HG02981 (cell line): ENCODE data around the gene DDX17.

ENCODE experiments used
- ATAC-seq: cut with Tn5 transposase; IDR thresholded peaks from one replicate; pipeline ENCODE4 v1.9.1; 2021; ENCODE audit warnings: mild to moderate bottlenecking, moderate library complexity; ENCODE audit not compliant: unreplicated experiment

DDX17 gene

DNA sequence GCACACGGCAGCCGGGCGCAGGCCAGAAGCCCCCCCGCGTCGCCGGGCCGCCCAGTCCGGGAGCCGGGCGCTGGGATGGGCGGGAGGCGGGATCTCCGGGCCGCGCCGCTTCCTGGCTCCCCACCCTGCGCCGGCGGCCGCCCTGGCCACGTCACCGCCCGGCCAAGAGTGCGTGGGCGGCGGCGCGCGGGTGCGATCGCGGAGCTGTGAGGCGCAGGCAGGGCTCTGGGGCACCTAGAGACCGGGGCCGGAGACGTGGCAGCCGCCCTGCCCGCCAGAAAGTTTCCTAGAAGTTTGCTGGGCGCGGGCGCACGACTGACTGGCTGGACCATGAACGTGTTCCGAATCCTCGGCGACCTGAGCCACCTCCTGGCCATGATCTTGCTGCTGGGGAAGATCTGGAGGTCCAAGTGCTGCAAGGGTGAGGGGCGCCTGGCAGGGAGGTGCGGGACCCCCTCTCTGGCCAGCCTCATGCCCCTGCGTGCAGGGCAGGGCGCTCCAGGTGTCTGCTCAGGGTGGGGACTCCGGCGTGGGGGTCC lies 38.1 kb downstream of the DDX17 start, which contains the start of gene KDELR3:
Gene KDELR3, plus strand, starts transcription at position 193 of the 539 bp plus-strand sequence. Its CDS starts 138 bp downstream, at position 331.
- no peak for ATAC-seq

DNA sequence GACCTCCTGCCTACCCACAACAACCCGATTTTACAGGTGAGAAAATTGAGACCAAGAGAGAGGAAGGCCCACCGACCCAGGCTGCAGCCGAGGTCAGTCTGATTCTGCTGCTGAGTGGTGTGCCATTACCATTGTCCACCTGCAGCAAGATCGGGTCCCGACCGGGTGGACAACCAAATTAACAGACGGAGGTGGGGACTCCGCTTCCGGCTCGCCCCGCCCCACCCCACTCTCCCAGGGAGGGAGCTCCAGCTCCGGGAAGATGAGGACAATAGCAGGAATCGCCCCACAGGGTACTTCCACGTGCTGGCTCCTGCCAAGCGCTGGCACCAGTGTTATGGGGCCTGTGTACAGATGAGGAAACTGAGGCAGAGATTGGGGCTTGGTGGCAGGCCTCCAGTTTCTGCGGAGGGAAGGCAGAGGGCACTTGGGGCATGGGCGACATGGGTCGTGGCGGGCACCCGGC lies 38.6 kb downstream of the DDX17 start:
- no peak for ATAC-seq

DNA sequence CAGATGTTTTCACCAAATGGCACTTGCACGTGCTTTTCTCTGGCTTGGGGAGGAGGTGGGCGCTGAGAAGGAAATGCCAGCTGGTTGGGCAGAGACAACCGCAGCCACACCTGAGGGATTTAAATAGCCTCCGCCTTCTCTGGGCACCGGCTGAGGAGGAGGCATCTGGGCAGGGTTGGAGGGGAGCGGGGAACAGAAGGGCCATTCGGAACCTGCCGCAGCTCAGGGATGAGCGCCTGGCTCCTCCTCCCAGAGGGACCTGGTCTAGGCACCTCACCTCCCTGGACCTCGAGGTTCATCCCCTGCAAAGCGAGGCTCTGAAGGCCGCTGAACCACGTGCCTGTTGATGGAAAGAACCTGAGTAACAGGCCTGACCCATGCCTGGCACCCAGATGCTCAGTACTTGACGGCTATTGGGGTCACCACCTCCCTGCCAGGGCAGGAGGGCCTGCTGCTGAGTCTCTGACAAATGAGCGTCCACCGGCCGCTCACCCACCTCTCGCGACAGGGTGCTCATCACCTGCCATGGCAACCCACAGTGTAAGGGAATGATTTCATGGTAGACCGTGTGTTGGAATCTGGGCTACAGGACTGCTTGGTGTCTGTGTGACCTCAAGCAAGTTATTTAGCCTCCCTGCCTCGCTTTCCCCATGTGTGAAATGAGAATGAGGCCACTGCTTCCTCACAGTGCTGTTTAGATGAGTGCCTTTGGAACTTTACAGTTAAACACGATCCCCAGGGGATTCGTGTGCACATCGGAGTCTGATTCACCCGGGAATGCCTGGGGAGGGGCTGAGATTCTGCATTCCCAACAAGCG lies 40.2 kb downstream of the DDX17 start:
- ATAC-seq = no peak

- ATAC-seq = no peak
These were observed 41.0 kb downstream of the DDX17 start for GRCh38 chr22:38464992-38465672.

GRCh38 chr22:38462960-38463784 lies 42.9 kb downstream of the DDX17 start:
- ATAC-seq = no peak

GRCh38 chr22:38461414-38462081 lies 44.6 kb downstream of the DDX17 start:
- ATAC-seq = no peak

- no peak for ATAC-seq
These were observed 45.1 kb downstream of the DDX17 start for GRCh38 chr22:38461057-38461413.

DNA sequence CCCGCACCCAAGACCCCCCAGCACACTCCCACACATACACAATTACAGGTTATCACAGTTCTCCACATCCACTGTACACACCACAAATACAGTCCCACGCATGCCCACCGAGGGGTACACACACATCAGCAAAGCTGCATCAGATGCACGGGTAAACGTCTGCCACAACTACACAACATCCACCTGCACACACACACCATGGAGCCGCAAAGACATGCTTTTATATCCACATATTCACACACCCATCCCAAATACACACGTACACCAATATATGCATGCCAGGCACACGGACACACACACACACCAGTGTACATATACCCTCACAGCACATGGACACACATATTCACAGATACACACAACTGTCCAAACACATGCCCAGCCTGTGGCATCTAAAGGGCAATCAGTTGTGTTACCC lies 45.7 kb downstream of the DDX17 start:
- no peak for ATAC-seq

DNA sequence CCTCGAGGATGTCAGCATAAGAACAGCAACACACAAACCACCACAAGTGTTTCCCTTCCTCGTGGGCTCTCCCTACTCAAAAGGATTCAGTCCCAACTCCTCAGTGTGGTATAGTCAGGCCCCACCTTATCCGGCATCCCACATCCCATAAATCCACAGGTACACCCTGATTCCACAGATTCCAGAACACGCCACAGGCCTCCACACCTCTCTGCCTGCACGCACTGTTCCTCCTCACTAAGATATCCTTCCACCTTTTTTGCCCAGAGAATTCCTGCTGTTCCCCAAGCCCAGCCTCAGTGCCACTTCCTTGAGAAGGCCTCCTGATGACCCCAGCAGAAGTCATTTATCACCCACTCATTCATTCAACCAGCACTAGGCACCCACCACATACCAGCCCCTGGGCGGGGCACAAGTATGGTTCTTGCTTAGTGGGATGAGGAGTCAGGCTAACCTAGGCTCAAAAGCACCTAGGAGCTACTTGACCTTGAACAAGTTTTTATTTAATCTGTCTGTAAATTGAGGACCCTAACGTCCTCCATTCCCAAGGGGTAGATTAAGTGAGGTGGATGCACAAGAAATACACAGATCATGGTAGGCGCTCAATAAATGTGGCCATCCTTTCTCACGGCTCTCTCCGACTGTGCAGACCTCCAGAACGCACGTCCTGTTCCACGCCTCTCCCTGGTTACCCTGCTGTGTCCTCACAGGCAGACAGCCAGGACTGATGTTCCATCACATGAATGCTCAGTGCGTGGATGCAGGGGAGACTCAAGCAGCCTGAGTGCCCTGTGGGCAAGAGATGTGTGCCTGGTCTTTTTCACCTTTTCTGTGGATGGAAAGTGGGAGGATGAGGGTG lies 49.0 kb downstream of the DDX17 start:
- ATAC-seq = no peak

DNA sequence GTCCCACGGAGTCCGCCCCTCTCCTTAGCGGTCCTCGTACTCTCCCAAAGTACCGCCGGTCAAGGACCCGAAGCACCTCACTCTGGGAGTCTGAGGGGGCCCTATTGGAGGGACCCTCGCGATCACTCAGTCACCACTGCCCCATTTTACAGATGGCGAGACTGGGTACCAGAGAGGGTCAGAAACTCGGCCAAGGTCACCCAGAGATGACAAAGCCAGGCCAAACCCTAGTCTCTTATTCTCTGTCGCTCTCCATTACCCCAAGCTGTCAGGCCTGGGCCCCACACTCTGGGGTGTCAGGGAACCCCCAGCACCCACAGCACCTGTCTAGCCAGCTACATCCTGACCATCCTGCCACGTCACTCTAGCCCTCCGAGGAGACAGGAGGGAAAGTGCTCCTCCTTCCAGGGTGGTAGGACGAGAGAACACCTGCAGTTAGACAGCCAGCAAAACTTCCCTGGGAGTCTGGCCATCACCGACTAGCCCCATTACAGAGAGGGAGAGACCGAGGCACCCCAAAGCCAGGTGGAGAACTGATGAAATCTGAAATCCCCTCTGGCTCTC lies 49.8 kb downstream of the DDX17 start:
- no peak for ATAC-seq

DNA sequence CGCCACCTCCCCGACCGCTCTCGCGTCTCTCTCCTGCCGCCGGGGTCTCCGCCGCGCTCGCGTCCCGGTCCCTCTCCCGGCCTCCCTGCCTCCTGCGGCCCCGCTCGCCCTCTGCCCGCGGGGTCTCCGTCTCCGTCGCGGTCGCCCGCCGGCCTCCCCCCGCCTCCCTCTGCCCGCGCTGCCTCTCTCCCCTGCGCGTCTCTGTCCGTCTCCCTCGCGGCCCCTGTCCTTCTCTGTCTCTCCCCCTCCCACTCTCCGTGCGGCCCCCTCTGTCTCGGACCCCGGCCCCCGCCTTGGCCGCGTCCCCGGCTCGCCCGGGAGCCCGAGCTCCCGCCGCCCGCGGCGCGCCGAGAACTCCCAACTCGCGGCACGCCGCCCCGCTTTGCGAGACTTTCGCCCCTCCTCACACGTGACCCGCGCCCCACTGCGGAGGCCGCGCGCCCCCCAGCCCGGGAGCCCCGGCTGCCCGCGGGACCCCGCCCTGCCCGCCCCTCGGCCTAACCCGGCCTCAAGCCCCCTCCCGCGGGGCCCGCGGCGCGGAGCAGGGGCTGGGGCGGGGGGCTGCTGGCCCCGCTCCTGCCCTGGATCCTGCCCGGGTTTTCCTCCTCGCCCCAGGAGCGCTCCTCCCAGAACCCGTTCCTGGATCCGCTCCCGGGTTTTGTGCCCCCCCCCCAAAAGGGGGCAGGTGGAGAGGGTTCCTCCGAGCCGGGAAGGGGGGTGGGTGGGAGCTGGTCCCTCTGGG lies 50.4 kb downstream of the DDX17 start:
- ATAC-seq = no peak

- ATAC-seq = no peak
These were observed 51.0 kb downstream of the DDX17 start, which contains the start of gene KCNJ4 for GRCh38 chr22:38455076-38455529. KCNJ4 (minus strand) TSS chr22:38455199; CDS start chr22:38428132, 27,067 bp downstream.

DNA sequence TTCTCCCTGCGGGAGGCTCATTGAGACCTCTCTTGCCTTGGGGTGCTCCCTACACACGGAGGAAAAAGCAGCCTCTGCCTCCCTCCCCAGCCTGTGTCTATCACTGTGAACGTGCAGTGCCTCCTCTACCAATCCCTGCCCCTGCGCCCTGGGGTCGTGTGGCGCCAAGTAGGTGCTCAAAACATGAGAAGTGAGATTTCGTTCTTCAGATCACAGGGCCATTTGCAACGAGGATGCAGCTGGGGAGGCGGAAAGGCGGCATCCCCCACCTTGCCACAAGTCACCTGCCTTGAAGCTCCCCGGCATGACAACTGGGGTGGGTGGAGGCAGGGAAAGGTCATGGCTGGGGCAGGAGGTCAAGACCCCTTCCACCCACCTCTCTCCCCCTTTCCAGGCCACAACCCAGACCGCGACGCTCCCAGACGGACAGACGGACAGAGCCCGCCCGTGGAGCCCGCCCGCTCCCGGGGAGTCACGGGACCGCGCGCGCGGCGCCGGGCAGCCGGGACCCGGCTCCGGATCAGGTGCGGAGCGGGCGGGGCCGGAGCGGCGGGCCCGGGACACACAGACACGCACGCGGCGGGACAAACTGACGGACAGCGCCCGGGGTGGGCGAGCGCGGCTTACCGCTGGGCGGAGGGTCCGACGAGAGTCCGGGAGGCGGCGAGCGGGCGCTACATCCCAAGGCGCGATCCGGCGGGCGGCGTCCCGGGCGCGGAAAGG lies 51.6 kb downstream of the DDX17 start:
- ATAC-seq = no peak

DNA sequence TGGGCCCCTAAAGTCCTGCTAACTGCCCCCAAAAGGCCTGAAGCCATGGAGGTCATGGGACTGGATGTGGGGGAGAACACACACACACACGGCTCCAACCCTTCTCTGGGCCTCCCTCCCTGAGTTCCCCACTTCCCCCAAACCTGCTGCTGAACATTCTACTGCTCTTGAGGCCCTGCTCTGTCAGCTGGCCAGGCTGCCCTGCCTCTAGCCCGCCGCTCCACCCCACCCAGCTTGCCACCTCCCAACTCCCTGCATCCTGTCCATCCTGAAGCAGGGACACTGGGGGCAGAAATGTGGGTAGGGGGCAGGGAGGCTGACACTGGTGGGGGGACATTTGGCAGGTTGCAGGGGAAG lies 52.1 kb downstream of the DDX17 start:
- ATAC-seq = no peak

- ATAC-seq = no peak
These were observed 52.9 kb downstream of the DDX17 start for GRCh38 chr22:38453066-38453672.

- no peak for ATAC-seq
These were observed 53.6 kb downstream of the DDX17 start for GRCh38 chr22:38452373-38453065.

GRCh38 chr22:38451864-38452263 lies 54.2 kb downstream of the DDX17 start:
- no peak for ATAC-seq
